HCT116 (cell line): ENCODE measurements around the gene TYRP1. TPM values are rescaled to one million over a fixed set of nuclear protein-coding genes. Genes with fewer than 3 reads are reported as not detected.

Source experiments
- ATAC-seq: fragments of 200-7000 bp; cut with Tn5 transposase; 2 replicates; pipeline ENCODE4 v1.9.1; 2020; ENCODE audit warnings: mild to moderate bottlenecking, moderate library complexity
- BruUV-seq: library from RNA; stranded (reverse); fragments of 400-500 nt; replicated peaks from 2 replicates; lab custom pipeline; 2021; lab: Mats Ljungman, UMichigan
- CTCF ChIA-PET: fragments of 300-600 bp; sonication (Branson Sonifier 250); formaldehyde crosslinking; loops from one replicate; lab custom pipeline; 2021; ENCODE audit warnings: antibody characterized with exemption; lab: Charles Lee
- POLR2A ChIA-PET: fragments of 300-600, 350-600 bp; sonication (Branson Sonifier 250); formaldehyde crosslinking; loops from one replicate; lab custom pipeline; 2021; ENCODE audit warnings: antibody characterized with exemption; lab: Charles Lee
- RAD21 ChIA-PET, 2 experiments: fragments of 300-600 bp; sonication (Branson Sonifier 250); formaldehyde crosslinking; loops; one replicate each; lab custom pipeline; 2023; ENCODE audit warnings: low total read pairs in 2 of 2; ENCODE audit not compliant: uncharacterized antibody in 2 of 2, unreplicated experiment in 2 of 2, low non-redundant PET in 1 of 2; lab: Charles Lee
- DNase-seq: peaks from one replicate; pipeline ENCODE4 v3.0.0-alpha.2; 2010; ENCODE audit warnings: low read depth, low spot score
- H2AFZ ChIP-seq: fragments of 200-600 bp; shearing (Covaris generic), sonication (generic); 2 replicates; pipeline ENCODE4 v1.6.1; 2017; ENCODE audit warnings: low read depth, mixed run types, mixed read lengths, antibody characterized with exemption, low read length; ENCODE audit not compliant: poor library complexity, severe bottlenecking
- H3K27ac ChIP-seq: 2 replicates; pipeline ENCODE4 v1.5.1; 2012; ENCODE audit warnings: low read depth, low read length
- H3K27me3 ChIP-seq: fragments of 200-600 bp; sonication (generic); 2 replicates; pipeline ENCODE4 v1.6.1; 2016; ENCODE audit warnings: mixed run types, low read length, mixed read lengths; ENCODE audit not compliant: insufficient read depth
- H3K36me3 ChIP-seq, 2 experiments: fragments of 200-500 bp in 1 of 2; fragments of 200-600 bp in 1 of 2; sonication (Bioruptor generic) in 1 of 2; sonication (generic) in 1 of 2; 2 replicates each; pipeline versions ENCODE4 v1.5.1 to v1.6.1; 2014 to 2016; ENCODE audit warnings: low read length in 2 of 2, inconsistent platforms in 1 of 2, mixed read lengths in 1 of 2, mixed run types in 1 of 2; ENCODE audit not compliant: insufficient read depth in 2 of 2, control insufficient read depth in 1 of 2
- H3K4me1 ChIP-seq, 2 experiments: fragments of 200-600 bp in 1 of 2; sonication (generic) in 1 of 2; 2 replicates each; pipeline versions ENCODE4 v1.5.1 to v1.6.1; 2012 to 2017; ENCODE audit warnings: low read length in 2 of 2, inconsistent platforms in 1 of 2, mild to moderate bottlenecking in 1 of 2, mixed read lengths in 1 of 2, mixed run types in 1 of 2, moderate library complexity in 1 of 2; ENCODE audit not compliant: insufficient read depth in 2 of 2, control insufficient read depth in 1 of 2
- H3K4me2 ChIP-seq: fragments of 200-600 bp; sonication (generic); 2 replicates; pipeline ENCODE4 v1.6.1; 2017; ENCODE audit warnings: mixed run types, low read length, mixed read lengths
- H3K4me3 ChIP-seq, 2 experiments: fragments of 200-600 bp in 1 of 2; sonication (generic) in 1 of 2; replicated peaks in 1 of 2; 2 replicates each; pipeline ENCODE4 v1.5.1; 2011 to 2016; ENCODE audit warnings: low read length in 2 of 2, control low read depth in 1 of 2, low read depth in 1 of 2, mild to moderate bottlenecking in 1 of 2, mixed read lengths in 1 of 2, mixed run types in 1 of 2
- H3K79me2 ChIP-seq: fragments of 200-600 bp; sonication (generic); 2 replicates; pipeline ENCODE4 v1.6.1; 2017; ENCODE audit warnings: mild to moderate bottlenecking, mixed run types, low read length, moderate library complexity, mixed read lengths; ENCODE audit not compliant: insufficient read depth
- H3K9ac ChIP-seq: fragments of 200-600 bp; sonication (generic); 2 replicates; pipeline ENCODE4 v1.6.1; 2016; ENCODE audit warnings: low read length, mixed read lengths
- H3K9me2 ChIP-seq: fragments of 200-600 bp; sonication (generic), shearing (Covaris generic); 2 replicates; pipeline ENCODE4 v1.6.1; 2017; ENCODE audit warnings: mixed run types, mild to moderate bottlenecking, moderate library complexity; ENCODE audit not compliant: insufficient read depth
- H3K9me3 ChIP-seq, 2 experiments: fragments of 200-500 bp in 1 of 2; fragments of 200-600 bp in 1 of 2; sonication (Bioruptor generic) in 1 of 2; sonication (generic) in 1 of 2; 2 replicates each; pipeline ENCODE4 v1.6.1; 2014 to 2017; ENCODE audit warnings: low read length in 2 of 2, mixed read lengths in 2 of 2, inconsistent platforms in 1 of 2, low read depth in 1 of 2, mild to moderate bottlenecking in 1 of 2, mixed run types in 1 of 2, moderate library complexity in 1 of 2; ENCODE audit not compliant: control insufficient read depth in 1 of 2, insufficient read depth in 1 of 2
- H4K20me1 ChIP-seq: fragments of 200-600 bp; sonication (generic), shearing (Covaris generic); 2 replicates; pipeline ENCODE4 v1.6.1; 2017; ENCODE audit warnings: mixed run types, mild to moderate bottlenecking, moderate library complexity; ENCODE audit not compliant: insufficient read depth
- CEBPB ChIP-seq: IDR thresholded peaks from 2 replicates; pipeline ENCODE4 v1.6.1; 2012; ENCODE audit warnings: low read depth
- EGR1 ChIP-seq: IDR thresholded peaks from 2 replicates; pipeline ENCODE4 v1.6.1; 2012; ENCODE audit warnings: low read depth
- EZH2 ChIP-seq: fragments of 200-600 bp; sonication (generic); IDR thresholded peaks from 2 replicates; pipeline ENCODE4 v1.6.1; 2017; ENCODE audit warnings: antibody characterized with exemption, mixed run types
- EZH2phosphoT487 ChIP-seq: fragments of 200-600 bp; IDR thresholded peaks from 2 replicates; pipeline ENCODE4 v1.6.1; 2018; ENCODE audit warnings: antibody characterized with exemption, borderline replicate concordance
- FOSL1 ChIP-seq: IDR thresholded peaks from 2 replicates; pipeline ENCODE4 v1.6.1; 2012; ENCODE audit warnings: low read depth
- JUND ChIP-seq: IDR thresholded peaks from 2 replicates; pipeline ENCODE4 v1.6.1; 2012
- SIN3A ChIP-seq: IDR thresholded peaks from 2 replicates; pipeline ENCODE4 v1.6.1; 2012; ENCODE audit warnings: low read depth
- ZFX ChIP-seq: fragments of 450-650 bp; IDR thresholded peaks from 2 replicates; pipeline ENCODE4 v1.6.1; 2017
- ZNF274 ChIP-seq: fragments of 200-500 bp; sonication (Bioruptor generic); IDR thresholded peaks from 2 replicates; pipeline ENCODE4 v1.6.1; 2014; ENCODE audit warnings: mild to moderate bottlenecking, low read depth, low read length, inconsistent platforms
- intact Hi-C: fragments of 100-400 bp; cut with micrococcal nuclease; formaldehyde crosslinking; loops from 2 replicates; pipeline ENCODE4 v1.10.0; 2022
- total RNA-seq: library from RNA; stranded (reverse); gene quantifications from one replicate; pipeline ENCODE4 v1.2.1, GENCODE V29; 2021; ENCODE audit not compliant: unreplicated experiment
- TF ChIP-seq, protein P1 (sequence below): IDR thresholded peaks from 2 replicates; pipeline ENCODE4 v1.6.1; 2012
- TF ChIP-seq, protein P2 (sequence below): IDR thresholded peaks from 2 replicates; pipeline ENCODE4 v1.6.1; 2012; ENCODE audit warnings: low read depth

Gene TYRP1
- total RNA-seq, 1 experiment from 2014 or later: not detected

DNA sequence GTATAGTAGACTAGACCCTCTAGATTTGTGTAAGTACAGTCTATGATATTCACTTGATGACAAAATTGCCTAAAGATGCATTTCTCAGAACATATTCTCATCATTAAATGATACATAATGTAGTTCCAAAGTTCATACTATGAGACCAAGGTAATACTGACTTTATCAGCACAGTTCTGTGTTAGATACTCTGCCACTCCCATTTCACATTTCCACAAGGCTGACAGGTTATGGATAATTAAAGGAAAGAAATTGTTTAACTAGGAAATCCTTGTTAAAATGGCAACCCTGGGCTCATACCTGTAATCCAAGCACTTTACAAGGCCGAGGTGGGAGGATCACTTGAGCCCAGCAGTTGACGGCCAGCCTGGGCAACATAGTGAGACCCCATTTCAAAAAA lies 33.6 kb downstream of the TYRP1 start:
- no peak for TF ChIP-seq ZFX
- no peak for TF ChIP-seq CEBPB
- no peak for TF ChIP-seq FOSL1
- no peak for TF ChIP-seq EZH2
- TF ChIP-seq EGR1: no peak
- TF ChIP-seq, protein P1, sequence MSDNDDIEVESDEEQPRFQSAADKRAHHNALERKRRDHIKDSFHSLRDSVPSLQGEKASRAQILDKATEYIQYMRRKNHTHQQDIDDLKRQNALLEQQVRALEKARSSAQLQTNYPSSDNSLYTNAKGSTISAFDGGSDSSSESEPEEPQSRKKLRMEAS: no peak
- no peak for TF ChIP-seq SIN3A
- TF ChIP-seq, protein P2, sequence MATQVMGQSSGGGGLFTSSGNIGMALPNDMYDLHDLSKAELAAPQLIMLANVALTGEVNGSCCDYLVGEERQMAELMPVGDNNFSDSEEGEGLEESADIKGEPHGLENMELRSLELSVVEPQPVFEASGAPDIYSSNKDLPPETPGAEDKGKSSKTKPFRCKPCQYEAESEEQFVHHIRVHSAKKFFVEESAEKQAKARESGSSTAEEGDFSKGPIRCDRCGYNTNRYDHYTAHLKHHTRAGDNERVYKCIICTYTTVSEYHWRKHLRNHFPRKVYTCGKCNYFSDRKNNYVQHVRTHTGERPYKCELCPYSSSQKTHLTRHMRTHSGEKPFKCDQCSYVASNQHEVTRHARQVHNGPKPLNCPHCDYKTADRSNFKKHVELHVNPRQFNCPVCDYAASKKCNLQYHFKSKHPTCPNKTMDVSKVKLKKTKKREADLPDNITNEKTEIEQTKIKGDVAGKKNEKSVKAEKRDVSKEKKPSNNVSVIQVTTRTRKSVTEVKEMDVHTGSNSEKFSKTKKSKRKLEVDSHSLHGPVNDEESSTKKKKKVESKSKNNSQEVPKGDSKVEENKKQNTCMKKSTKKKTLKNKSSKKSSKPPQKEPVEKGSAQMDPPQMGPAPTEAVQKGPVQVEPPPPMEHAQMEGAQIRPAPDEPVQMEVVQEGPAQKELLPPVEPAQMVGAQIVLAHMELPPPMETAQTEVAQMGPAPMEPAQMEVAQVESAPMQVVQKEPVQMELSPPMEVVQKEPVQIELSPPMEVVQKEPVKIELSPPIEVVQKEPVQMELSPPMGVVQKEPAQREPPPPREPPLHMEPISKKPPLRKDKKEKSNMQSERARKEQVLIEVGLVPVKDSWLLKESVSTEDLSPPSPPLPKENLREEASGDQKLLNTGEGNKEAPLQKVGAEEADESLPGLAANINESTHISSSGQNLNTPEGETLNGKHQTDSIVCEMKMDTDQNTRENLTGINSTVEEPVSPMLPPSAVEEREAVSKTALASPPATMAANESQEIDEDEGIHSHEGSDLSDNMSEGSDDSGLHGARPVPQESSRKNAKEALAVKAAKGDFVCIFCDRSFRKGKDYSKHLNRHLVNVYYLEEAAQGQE: no peak
- TF ChIP-seq EZH2phosphoT487: no peak
- TF ChIP-seq ZNF274: no peak
- no peak for TF ChIP-seq JUND

More for the DNA sequence above, 33.6 kb downstream of the TYRP1 start:
- Histone ChIP-seq H3K9me2 (no peaks in the 10 kb centered on the region; the same call in 1 of the 2 replicates), H3K9me3 (no peaks in the 10 kb centered on the region), H4K20me1 (no peaks in the 10 kb centered on the region), H2AFZ (no peak overlapping the region), H3K79me2 (no peaks in the 10 kb centered on the region), H3K4me2 (no peak overlapping the region), H3K36me3 (no peaks in the 10 kb centered on the region), H3K27me3 (no peaks in the 10 kb centered on the region), H3K4me3 (no peak overlapping the region), H3K27ac (no peak overlapping the region), H3K9ac (no peak overlapping the region), H3K4me1 (no peaks in the 10 kb centered on the region)
- DNase-seq: no peak
- POLR2A ChIA-PET: interaction anchor here (1.2 kb wide), 2 partner anchors 50 to 58 kb away, joined by 3 read pairs; no protein-coding TSS in a partner anchor
- RAD21 ChIA-PET: interaction anchor here in 1 of 2 experiments (0.6 kb wide), 1 partner anchor 152 kb away, joined by 3 read pairs; no protein-coding TSS in a partner anchor
- ATAC-seq: no peak
- no TSS peak for BruUV-seq
- intact Hi-C loops: no loop called here
- CTCF ChIA-PET: interaction anchor here (6.2 kb wide), 1 partner anchor 158 kb away, joined by 47 read pairs; no protein-coding TSS in a partner anchor
